Lower lobe of right lung (tissue), 2 donors: ENCODE data around the gene C9orf72. TPM values are rescaled to one million over a fixed set of nuclear protein-coding genes. Genes with fewer than 3 reads are reported as not detected.
"Not testable (repeated sequence)": the region's sequence is repeated elsewhere in the genome, so short reads cannot be mapped to it uniquely, and the experiment has no call there.

Source experiments
- ATAC-seq, 2 donors: fragments of 200-7000 bp; cut with Tn5 transposase; one replicate each; pipeline ENCODE4 v1.9.1; 2020 to 2022; ENCODE audit warnings: mild to moderate bottlenecking in 2 of 2, moderate library complexity in 2 of 2
- DNase-seq: peaks from one replicate; pipeline ENCODE4 v3.0.0-alpha.2; 2020
- H3K27ac ChIP-seq: fragments of 200-600 bp; one replicate; pipeline ENCODE4 v1.8.0; 2022
- H3K27me3 ChIP-seq: fragments of 200-600 bp; one replicate; pipeline ENCODE4 v1.8.0; 2022; ENCODE audit warnings: low read depth
- H3K36me3 ChIP-seq: fragments of 200-600 bp; one replicate; pipeline ENCODE4 v1.8.0; 2022; ENCODE audit warnings: mild to moderate bottlenecking
- H3K4me1 ChIP-seq: fragments of 200-600 bp; one replicate; pipeline ENCODE4 v1.8.0; 2022
- H3K4me3 ChIP-seq: fragments of 200-600 bp; one replicate; pipeline ENCODE4 v1.8.0; 2022; ENCODE audit warnings: mild to moderate bottlenecking
- H3K9me3 ChIP-seq: fragments of 200-600 bp; one replicate; pipeline ENCODE4 v1.8.0; 2022
- CTCF ChIP-seq: fragments of 200-600 bp; IDR thresholded peaks from one replicate; pipeline ENCODE4 v1.8.0; 2022; ENCODE audit warnings: antibody characterized with exemption, mild to moderate bottlenecking
- intact Hi-C: fragments of 100-400 bp; cut with DNase I; formaldehyde crosslinking; loops from one replicate; pipeline ENCODE4 v1.11.0; 2022
- total RNA-seq: library from RNA; stranded (reverse); fragmentation: NEBNext Ultra II Directional; extraction: Animal tissue kit (Norgen Biotek cat#: 25700); gene quantifications from one replicate; pipeline ENCODE4 v1.2.1, GENCODE V29; 2021
- donor health status: DM: no; HTN: yes; CAD: no; lungs with severe emphysema.

C9orf72 gene
- total RNA-seq, 1 donor from 2014 or later = 28.9 TPM

DNA sequence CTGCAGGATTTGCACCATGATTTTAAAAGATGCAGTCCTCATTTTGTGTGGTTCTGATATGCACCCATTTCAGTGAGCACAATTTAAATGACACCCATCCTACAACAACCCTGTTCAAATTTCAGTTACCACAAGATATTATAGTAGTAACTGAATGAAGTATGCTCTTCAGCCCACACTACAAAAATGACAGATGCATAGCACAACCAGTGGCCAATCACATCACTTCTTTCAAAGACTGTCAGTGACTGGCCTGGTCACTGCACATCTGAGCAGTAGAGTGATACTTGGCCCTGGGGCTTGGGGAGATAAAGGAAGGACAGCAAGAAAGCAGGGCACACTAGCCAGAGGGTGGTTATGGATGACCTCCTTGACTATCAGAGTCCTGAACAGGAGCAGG lies 69.0 kb downstream of the C9orf72 start:
- no peak for DNase-seq
- H3K9me3 ChIP-seq = no peaks in the 10 kb centered on the region
- H3K4me3 ChIP-seq = no peak overlapping the region
- no peaks in the 10 kb centered on the region for H3K27me3 ChIP-seq
- H3K27ac ChIP-seq = no peak overlapping the region
- TF ChIP-seq CTCF = no peak
- no peaks in the 10 kb centered on the region for H3K36me3 ChIP-seq
- intact Hi-C loops = no loop called here
- ATAC-seq = no peak
- H3K4me1 ChIP-seq = no peaks in the 10 kb centered on the region

GRCh38 chr9:27503623-27504022 lies 69.7 kb downstream of the C9orf72 start:
- DNase-seq = no peak
- H3K9me3 ChIP-seq = no peaks in the 10 kb centered on the region
- intact Hi-C loops = no loop called here
- no peaks in the 10 kb centered on the region for H3K36me3 ChIP-seq
- TF ChIP-seq CTCF = no peak
- no peak overlapping the region for H3K27ac ChIP-seq
- H3K4me3 ChIP-seq = no peak overlapping the region
- no peaks in the 10 kb centered on the region for H3K27me3 ChIP-seq
- no peaks in the 10 kb centered on the region for H3K4me1 ChIP-seq
- ATAC-seq = no peak

GRCh38 chr9:27500902-27501301 lies 72.4 kb downstream of the C9orf72 start:
- H3K36me3 ChIP-seq, H3K4me3 ChIP-seq, H3K4me1 ChIP-seq, H3K9me3 ChIP-seq, H3K27me3 ChIP-seq, DNase-seq, H3K27ac ChIP-seq, ATAC-seq, intact Hi-C loops: not testable (repeated sequence)

- intact Hi-C loops = no loop called here
- Histone ChIP-seq H3K4me1 (peaks cover 14% of the 10 kb centered on the region), H3K9me3 (no peaks in the 10 kb centered on the region), H3K36me3 (no peaks in the 10 kb centered on the region), H3K27ac (no peak overlapping the region), H3K4me3 (no peak overlapping the region), H3K27me3 (no peaks in the 10 kb centered on the region)
- DNase-seq = no peak
- ATAC-seq = no peak
- no peak for TF ChIP-seq CTCF
Observed at GRCh38 chr9:27499451-27499850, 73.8 kb downstream of the C9orf72 start.

DNA sequence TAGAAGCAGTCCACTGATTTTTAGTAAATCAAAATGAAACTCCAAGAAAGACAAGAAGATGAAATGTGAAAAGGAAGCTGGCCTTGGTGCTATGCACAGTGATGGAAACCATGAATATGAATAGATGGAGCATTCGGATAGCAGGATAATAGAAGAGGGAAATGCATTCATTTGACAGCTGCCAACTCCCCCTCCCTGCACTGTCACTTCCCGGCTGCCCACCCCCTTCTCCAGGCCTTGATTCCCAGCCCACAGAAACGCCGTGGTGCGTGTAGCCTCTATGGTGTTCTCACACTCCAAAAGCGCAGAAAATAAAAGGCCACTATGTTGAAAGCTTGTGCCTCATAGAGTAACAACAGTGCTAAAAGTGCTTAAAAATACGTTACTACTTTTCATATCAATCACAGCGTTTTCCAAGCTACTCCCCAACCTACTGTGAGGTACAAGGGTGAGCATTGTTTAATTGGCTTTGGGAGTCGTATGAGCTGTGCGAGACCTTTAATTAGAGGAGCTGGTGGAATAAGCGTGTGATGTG lies 75.3 kb downstream of the C9orf72 start:
- ATAC-seq (no peak), DNase-seq (no peak)
- no peaks in the 10 kb centered on the region for H3K27me3 ChIP-seq
- H3K4me1 ChIP-seq = peaks cover 14% of the 10 kb centered on the region
- H3K9me3 ChIP-seq = no peaks in the 10 kb centered on the region
- H3K36me3 ChIP-seq = no peaks in the 10 kb centered on the region
- intact Hi-C loops = no loop called here
- no peak for TF ChIP-seq CTCF
- H3K4me3 ChIP-seq = no peak overlapping the region
- no peak overlapping the region for H3K27ac ChIP-seq

Other genes with a start within 250 kb of the C9orf72 start
- gene IFNK, start 49.2 kb downstream of the C9orf72 start, total RNA-seq = not detected
- 22.7 TPM for gene MOB3B, start 43.7 kb downstream of the C9orf72 start, total RNA-seq